Left ventricle myocardium inferior (tissue), 1 donor: ENCODE data around the gene TNIK. TPM values are rescaled to one million over a fixed set of nuclear protein-coding genes. Genes with fewer than 3 reads are reported as not detected.

Source experiments
- DNase-seq: peaks from one replicate; pipeline ENCODE4 v3.0.0-alpha.2; 2020
- H3K27ac ChIP-seq: fragments of 200-600 bp; replicated peaks from 2 replicates; pipeline ENCODE4 v1.8.0; 2021
- H3K27me3 ChIP-seq: fragments of 200-600 bp; 2 replicates; pipeline ENCODE4 v1.8.0; 2021; ENCODE audit warnings: low read depth
- H3K36me3 ChIP-seq: fragments of 200-600 bp; 2 replicates; pipeline ENCODE4 v1.8.0; 2021
- H3K4me1 ChIP-seq: fragments of 200-600 bp; 2 replicates; pipeline ENCODE4 v1.8.0; 2021
- H3K4me3 ChIP-seq: fragments of 200-600 bp; 2 replicates; pipeline ENCODE4 v1.8.0; 2021; ENCODE audit warnings: mild to moderate bottlenecking, moderate library complexity
- H3K9me3 ChIP-seq: fragments of 200-600 bp; replicated peaks from 2 replicates; pipeline ENCODE4 v1.8.0; 2021
- CTCF ChIP-seq: fragments of 200-600 bp; IDR thresholded peaks from 2 replicates; pipeline ENCODE4 v1.8.0; 2021; ENCODE audit warnings: antibody characterized with exemption, mild to moderate bottlenecking, borderline replicate concordance
- intact Hi-C: fragments of 100-400 bp; cut with micrococcal nuclease; formaldehyde crosslinking; loops from one replicate; pipeline ENCODE4 v1.11.0; 2022
- total RNA-seq: library from RNA; stranded (reverse); fragmentation: NEBNext Ultra II Directional; extraction: Animal tissue kit (Norgen Biotek cat#: 25700); gene quantifications from one replicate; pipeline ENCODE4 v1.2.1, GENCODE V29; 2021
- donor health status: DM: no; HTN: yes; CAD: no; lungs with severe emphysema.

Gene TNIK
- total RNA-seq, 1 donor from 2014 or later, result 28.6 TPM

GRCh38 chr3:171284308-171285075 lies 175.7 kb downstream of the TNIK start:
- TF ChIP-seq CTCF, result no peak
- no peak overlapping the region for H3K4me3 ChIP-seq
- DNase-seq, result no peak

DNA sequence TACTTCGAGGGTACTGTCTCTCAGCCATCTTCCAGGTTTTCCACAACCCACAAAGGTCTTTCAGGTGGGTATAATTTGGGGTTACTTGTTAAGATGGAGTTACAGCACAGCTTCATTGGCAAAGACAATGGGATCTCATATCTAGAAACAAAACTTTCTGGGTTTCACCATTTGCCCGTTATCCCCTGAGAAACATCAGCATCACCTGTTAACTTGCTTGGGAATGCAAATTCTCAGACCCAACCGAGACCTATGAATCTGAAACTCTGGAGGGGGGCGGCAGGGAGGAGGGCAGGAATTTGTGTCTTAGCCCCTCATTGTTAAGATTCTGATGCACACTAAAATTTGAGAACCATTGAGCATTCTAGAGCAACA lies 176.4 kb downstream of the TNIK start:
- Histone ChIP-seq H3K4me1 (peaks cover 52% of the 10 kb centered on the region), H3K4me3 (no peak overlapping the region), H3K27ac (peak overlapping the region; percentile 76), H3K9me3 (no peaks in the 10 kb centered on the region), H3K27me3 (no peaks in the 10 kb centered on the region), H3K36me3 (no peaks in the 10 kb centered on the region)
- no peak for DNase-seq
- no peak for TF ChIP-seq CTCF
- intact Hi-C loops, result no loop called here

More at GRCh38 chr3:171284308-171285075, 175.7 kb downstream of the TNIK start:
- Histone ChIP-seq H3K4me1 (peaks cover 55% of the 10 kb centered on the region), H3K27me3 (no peaks in the 10 kb centered on the region), H3K27ac (peak overlapping the region; percentile 76), H3K9me3 (no peaks in the 10 kb centered on the region), H3K36me3 (no peaks in the 10 kb centered on the region)
- intact Hi-C loops, result no loop called here

DNA sequence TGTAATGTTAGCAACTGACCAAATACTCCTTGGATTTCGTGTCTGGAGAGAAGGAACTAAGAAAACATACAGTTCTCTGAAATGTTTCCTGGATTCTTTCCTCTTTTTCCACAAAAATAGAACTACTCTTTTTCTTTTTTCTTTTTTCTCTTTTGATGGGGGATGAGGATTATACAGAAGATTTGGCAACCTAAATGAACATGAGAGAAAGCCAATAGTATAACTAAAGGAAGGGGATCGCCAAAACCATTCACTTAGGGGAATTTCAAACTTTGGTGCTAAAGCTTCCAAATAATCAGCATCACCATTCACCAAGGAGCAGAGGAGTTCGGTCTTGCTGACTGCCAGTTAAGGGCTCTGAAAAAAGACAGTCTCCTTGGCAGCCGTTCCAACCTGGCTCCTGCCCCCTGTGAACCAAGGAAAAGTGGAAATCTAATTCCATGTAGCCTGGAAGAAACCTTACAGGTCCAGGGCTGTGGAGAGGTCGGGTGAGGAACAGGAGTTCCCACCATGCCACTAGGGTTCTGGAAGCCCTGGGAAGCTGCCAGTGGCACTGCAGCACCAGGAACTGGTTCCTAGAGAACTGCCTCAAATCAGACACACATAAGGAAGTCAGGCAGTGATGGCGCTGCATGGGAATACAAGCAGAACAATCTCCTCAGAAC lies 176.9 kb downstream of the TNIK start:
- no peak for TF ChIP-seq CTCF
- Histone ChIP-seq H3K4me3 (no peak overlapping the region), H3K9me3 (no peaks in the 10 kb centered on the region), H3K36me3 (no peaks in the 10 kb centered on the region), H3K27ac (peak overlapping the region; percentile 76), H3K27me3 (no peaks in the 10 kb centered on the region), H3K4me1 (peaks cover 57% of the 10 kb centered on the region)
- intact Hi-C loops, result no loop called here
- peak; percentile 25 for DNase-seq

DNA sequence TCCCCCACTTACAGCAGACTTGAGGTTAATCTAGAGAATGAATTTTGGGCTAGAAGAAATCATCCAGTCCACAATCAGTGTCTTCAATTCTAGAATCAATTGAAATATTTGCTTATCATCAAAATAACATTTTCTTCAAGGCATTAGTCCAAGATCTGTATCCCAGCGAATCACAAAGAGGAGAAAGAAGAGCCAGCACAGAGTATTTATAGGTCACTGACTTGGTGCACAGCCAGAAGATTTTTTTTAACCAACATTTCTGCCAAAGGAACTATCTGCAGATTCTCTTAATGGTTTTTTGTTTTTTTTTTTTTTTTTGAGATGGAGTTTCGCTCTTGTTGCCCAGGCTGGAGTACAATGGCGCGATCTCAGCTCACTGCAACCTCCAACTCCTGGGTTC lies 178.2 kb downstream of the TNIK start:
- Histone ChIP-seq H3K27ac (peak overlapping the region; percentile 76), H3K36me3 (no peaks in the 10 kb centered on the region), H3K9me3 (no peaks in the 10 kb centered on the region), H3K4me3 (peak overlapping the region; percentile 48), H3K4me1 (peaks cover 63% of the 10 kb centered on the region), H3K27me3 (no peaks in the 10 kb centered on the region)
- intact Hi-C loops, result no loop called here
- no peak for DNase-seq
- TF ChIP-seq CTCF, result no peak

DNA sequence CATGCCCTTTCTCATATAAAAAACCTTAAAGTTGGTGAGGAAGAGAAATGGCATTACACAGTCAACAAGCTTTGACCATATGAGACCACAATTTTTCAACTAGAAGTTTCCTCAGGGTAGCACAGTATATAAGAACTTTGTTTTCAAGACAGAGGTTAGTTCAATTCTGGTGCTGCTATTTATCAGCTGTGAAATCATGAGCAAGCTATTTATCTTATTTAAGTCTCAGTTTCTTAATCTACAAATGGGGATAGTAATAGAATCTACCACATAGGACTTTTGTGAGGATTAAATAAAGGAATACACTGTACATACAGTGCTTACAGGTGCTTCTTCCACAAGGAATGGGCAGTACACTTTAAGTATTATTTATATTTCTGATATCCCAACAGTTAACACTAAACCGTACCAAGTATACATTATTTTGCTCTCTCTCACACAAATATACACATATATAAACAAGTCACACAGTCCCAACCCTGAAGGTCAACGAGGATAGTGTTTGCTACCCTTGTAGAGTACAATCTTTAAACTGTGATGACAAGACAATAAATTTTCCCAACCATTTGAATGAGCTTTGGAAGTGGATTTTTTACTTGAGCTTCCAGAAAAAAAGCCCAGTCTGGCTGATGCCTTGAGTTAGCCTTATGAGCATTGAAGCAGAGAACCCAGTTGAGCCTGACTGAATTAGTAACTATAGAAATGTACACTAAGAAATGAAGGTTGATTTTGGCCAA lies 178.8 kb downstream of the TNIK start:
- H3K9me3 ChIP-seq, result no peaks in the 10 kb centered on the region
- DNase-seq, result no peak
- no peaks in the 10 kb centered on the region for H3K36me3 ChIP-seq
- peak overlapping the region; percentile 76 for H3K27ac ChIP-seq
- H3K4me3 ChIP-seq, result peak overlapping the region; percentile 48
- TF ChIP-seq CTCF, result no peak
- intact Hi-C loops, result no loop called here
- no peaks in the 10 kb centered on the region for H3K27me3 ChIP-seq
- H3K4me1 ChIP-seq, result peaks cover 59% of the 10 kb centered on the region
